RKO (cell line): ENCODE results near the gene OSTM1.
A peak's percentile ranks its signal among the peaks of the same experiment; 100 is the strongest.
"Not testable (repeated sequence)": the region's sequence is repeated elsewhere in the genome, so short reads cannot be mapped to it uniquely, and the experiment has no call there.

ENCODE experiments used
- DNase-seq: peaks from one replicate; pipeline ENCODE4 v3.0.0-alpha.2; 2016; ENCODE audit warnings: low spot score

OSTM1 gene

DNA sequence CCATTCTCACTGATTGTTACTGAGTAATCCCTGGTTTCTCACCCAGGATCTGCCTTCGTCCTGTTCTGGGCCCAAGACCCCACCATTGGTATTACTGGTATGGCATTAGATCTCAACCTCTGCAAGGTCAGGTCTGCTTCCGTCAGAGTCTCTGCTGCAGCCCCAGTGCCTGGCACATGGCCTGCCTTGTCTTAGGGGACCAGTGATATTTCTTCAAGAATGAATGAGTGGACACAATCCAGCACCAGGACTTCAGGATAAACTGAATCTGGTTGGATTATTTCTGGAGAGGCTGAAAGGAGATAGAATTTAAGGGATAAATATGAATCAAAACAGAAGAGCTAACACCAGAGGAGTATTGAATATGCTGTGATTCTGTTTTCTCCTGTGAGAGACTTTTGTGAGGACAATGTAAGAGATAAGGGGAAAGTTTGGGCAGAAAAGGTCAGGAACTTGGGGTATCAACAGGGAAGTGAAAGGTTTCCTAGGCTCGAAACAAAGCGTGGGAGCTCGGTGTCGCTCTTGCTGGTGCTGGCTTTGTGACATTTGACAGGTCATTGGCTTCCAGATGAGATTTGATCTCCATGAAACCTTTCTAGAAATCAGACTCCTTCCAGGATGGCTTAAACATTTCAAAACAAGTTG lies 53.9 kb downstream of the OSTM1 start:
- DNase-seq: no peak

GRCh38 chr6:108016283-108016682 lies 58.3 kb downstream of the OSTM1 start:
- not testable (repeated sequence) for DNase-seq

- DNase-seq: no peak
These were observed 60.6 kb downstream of the OSTM1 start for GRCh38 chr6:108013787-108014439.

GRCh38 chr6:108009894-108010293 lies 64.6 kb downstream of the OSTM1 start:
- DNase-seq: peak; percentile 28

DNA sequence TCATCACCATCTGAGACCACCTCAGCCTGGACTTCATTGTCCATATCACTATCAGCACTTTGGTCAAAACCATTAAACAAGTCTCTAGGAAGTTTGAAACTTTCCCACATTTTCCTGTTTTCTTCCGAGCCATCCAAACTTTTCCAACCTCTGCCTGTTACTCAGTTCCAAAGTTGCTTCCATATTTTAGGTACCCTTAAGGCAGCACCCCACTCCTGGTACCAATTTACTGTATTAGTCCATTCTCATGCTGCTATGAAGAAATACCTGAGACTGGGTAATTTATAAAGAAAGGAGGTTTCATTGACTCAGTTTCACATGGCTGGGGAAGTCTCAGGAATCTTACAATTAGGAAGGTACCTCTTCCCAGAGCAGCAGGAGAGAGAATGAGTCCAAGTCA lies 65.3 kb downstream of the OSTM1 start:
- DNase-seq: not testable (repeated sequence)

DNA sequence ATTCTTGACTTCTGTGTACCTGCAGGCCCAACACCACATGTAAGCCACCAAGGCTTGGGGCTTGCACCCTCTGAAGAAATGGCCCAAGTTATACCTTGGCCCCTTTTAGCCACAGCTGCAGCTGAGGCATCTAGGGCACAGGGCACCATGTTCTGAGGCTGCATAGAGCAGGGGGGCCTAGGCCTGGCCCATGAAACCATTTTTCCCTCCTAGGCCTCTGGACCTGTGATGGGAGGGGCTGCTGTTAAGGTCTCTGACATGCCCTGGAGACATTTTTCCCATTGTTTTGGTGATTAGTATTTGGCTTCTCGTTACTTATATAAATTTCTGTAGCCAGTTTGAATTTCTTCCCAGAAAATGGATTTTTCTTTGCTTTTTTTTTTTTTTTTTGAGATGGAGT lies 66.2 kb downstream of the OSTM1 start:
- DNase-seq: no peak

- DNase-seq: no peak
These were observed 68.6 kb downstream of the OSTM1 start for GRCh38 chr6:108005961-108006360.

GRCh38 chr6:108004861-108005260 lies 69.7 kb downstream of the OSTM1 start:
- no peak for DNase-seq

GRCh38 chr6:108002365-108003221 lies 71.9 kb downstream of the OSTM1 start:
- peak; percentile 50 for DNase-seq

DNA sequence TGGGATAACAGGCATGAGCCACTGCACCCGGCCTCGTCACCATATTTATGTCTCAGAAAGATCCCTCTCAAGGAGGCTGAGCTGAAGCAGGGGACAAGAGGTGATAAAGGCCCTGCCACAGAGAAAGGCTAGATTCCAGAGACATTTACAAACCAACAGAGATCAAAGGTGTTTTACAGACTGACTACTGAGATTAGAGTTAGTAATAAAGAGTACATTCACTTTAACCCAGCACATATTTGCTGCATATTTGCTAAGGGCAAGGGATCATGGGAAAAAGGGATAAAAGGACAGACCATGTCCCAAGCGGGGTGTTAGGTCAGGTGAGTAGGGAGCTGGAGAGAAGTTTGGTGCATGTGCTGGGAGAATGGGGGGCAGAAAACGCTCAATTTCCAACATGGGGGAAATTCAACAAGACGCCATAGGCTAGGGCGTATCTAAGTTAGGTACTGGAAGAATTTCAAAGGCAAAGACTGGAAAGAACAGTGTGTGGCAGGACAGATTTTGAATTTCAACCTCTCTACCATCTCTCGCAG lies 72.8 kb downstream of the OSTM1 start:
- DNase-seq: no peak

DNA sequence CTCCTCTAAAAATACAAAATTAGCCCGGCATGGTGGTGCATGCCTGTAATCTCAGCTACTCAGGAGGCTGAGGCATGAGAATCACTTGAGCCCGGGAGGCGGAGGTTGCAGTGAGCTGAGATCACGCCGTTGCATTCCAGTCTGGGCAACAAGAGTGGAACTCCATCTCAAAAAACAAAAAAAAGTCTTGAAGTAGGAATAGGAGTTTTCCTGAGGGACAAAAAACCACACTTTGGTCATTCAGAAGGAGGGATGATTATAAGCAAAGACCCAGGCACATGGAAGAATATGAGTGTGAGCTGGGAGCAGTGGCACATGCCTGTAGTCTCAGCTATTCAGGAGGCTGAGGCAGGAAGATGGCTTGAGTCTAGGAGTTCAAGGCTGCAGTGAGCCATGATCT lies 74.3 kb downstream of the OSTM1 start:
- not testable (repeated sequence) for DNase-seq

GRCh38 chr6:107999341-107999740 lies 75.2 kb downstream of the OSTM1 start:
- DNase-seq: no peak

GRCh38 chr6:107991772-107992550 lies 82.6 kb downstream of the OSTM1 start:
- DNase-seq: no peak
